GM12864 (cell line): ENCODE results near the gene YIPF2.

Experiments used
- DNase-seq: peaks from one replicate; pipeline ENCODE4 v3.0.0-alpha.2; 2011; ENCODE audit warnings: low read depth
- H3K4me3 ChIP-seq: 2 replicates; pipeline ENCODE4 v1.5.1; 2011; ENCODE audit warnings: mild to moderate bottlenecking, low read depth, low read length, control low read depth
- CTCF ChIP-seq: IDR thresholded peaks from 2 replicates; pipeline ENCODE4 v1.5.1; 2011; ENCODE audit warnings: low read depth, mild to moderate bottlenecking, moderate library complexity, low read length, control low read depth, inconsistent platforms; ENCODE audit errors: missing control alignments

The YIPF2 gene

GRCh38 chr19:10892256-10892655 is 36.2 kb downstream of the YIPF2 start:
- no peak for TF ChIP-seq CTCF
- H3K4me3 ChIP-seq, result no peak overlapping the region
- DNase-seq, result no peak

- no peak overlapping the region for H3K4me3 ChIP-seq
- no peak for DNase-seq
- TF ChIP-seq CTCF, result no peak
These were observed 36.9 kb downstream of the YIPF2 start for GRCh38 chr19:10891405-10892086.

- TF ChIP-seq CTCF, result no peak
These were observed 38.6 kb downstream of the YIPF2 start for GRCh38 chr19:10889880-10890279.

GRCh38 chr19:10888421-10888866 is 40.0 kb downstream of the YIPF2 start:
- no peak for TF ChIP-seq CTCF
- H3K4me3 ChIP-seq, result no peak overlapping the region
- no peak for DNase-seq

More at GRCh38 chr19:10889880-10890279, 38.6 kb downstream of the YIPF2 start:
- H3K4me3 ChIP-seq, result no peak overlapping the region
- no peak for DNase-seq

- no peak for TF ChIP-seq CTCF
- H3K4me3 ChIP-seq, result no peak overlapping the region
- DNase-seq, result no peak
These were observed 40.6 kb downstream of the YIPF2 start for GRCh38 chr19:10887616-10888367.

GRCh38 chr19:10885201-10886169 is 43.0 kb downstream of the YIPF2 start:
- TF ChIP-seq CTCF, result no peak
- no peak for DNase-seq
- H3K4me3 ChIP-seq, result no peak overlapping the region
